Colon (tissue), 2 donors: ENCODE measurements around the gene BMP10.
"Not testable (repeated sequence)": the region's sequence is repeated elsewhere in the genome, so short reads cannot be mapped to it uniquely, and the experiment has no call there.

Source experiments
- FAIRE-seq: peaks from 2 replicates; lab custom pipeline; 2012; peaks lifted over from hg19 to GRCh38; lab: Jason Lieb, UNC
- donor health status: control.
- donor health status: control.

BMP10 gene

DNA sequence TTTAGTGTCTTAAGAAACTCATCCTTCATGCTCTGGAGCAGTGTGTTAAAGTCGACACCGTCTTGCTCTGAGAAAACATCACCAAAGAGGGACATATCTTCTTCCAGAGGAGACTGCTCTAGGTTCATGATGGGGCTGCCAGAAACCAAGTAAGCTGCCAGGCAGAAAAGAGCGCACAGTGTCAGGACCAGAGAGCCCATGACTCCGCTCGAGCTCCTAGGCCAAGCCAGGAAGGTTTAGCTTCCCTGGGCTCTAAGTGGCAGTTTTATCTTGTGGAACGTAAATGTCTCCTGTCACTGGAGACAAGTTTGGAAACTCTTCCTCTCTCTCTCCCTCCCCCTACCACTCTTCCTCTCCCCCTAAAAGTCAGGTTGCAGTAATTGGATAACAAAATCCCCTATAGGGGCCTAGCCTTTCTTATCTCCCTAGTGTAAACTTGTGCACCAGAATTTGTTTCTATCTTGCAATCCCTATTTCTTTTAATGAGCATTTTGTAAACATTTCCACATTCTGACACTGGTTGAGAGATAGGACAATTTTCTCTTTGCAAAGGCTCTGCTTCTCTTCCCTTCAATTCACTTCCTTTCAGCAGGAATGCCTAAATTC lies at the start of gene BMP10:
TSS of gene BMP10 (minus strand) at position 239 of the 606 bp plus-strand sequence. CDS start at position 200, 39 bp downstream.
- no peak for FAIRE-seq

DNA sequence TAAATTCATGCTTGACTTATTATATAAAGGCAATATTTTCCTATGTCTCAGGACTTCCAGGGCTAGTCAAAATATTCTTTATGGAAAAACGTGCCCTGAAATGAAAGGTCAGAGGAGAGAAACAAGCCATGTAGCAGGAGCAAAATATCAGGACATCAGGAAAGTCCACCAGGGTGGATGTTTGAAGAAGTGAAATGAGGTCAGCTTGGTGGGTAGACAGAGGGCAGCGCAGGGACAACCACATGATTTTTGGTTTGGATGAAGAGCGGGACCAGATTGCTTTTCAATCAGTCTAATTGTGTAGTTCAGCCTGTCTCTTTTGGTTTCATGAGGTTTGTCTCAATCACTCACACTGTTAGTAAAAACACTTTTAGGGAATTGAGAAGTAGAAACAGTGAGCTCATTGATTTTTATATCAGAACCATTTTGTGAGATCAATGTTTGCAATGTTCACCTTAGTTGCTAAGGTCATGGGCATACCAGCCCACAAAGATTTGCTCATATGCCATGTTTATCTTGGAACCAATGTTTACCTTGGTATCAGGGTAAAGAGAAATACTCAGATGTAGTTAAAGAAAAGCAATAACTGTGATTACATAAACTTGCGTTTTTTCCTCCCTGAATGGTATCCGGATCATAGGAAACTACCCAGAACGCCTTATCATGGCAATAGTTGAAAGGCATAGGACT lies 49.4 kb upstream of the BMP10 start:
- no peak for FAIRE-seq

DNA sequence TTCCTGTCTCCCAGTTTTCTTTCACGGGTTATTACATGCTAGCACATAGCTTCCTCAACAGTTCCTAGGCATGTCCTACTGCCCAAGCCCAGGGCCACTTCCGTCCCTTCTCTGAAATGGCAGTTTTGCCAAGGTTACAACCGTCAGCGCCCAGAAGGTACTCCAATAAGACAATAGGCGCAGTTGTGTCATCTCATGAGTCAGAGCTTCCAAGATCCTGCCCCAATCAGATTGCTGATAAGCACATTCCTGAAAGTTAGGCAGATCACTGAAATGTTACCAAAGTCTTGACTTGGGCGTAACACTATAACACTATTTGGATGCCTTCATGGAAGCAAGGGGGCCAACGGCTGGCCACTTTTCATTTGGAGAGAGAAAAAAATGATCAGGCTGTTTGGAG lies 47.3 kb upstream of the BMP10 start:
- FAIRE-seq: no peak

DNA sequence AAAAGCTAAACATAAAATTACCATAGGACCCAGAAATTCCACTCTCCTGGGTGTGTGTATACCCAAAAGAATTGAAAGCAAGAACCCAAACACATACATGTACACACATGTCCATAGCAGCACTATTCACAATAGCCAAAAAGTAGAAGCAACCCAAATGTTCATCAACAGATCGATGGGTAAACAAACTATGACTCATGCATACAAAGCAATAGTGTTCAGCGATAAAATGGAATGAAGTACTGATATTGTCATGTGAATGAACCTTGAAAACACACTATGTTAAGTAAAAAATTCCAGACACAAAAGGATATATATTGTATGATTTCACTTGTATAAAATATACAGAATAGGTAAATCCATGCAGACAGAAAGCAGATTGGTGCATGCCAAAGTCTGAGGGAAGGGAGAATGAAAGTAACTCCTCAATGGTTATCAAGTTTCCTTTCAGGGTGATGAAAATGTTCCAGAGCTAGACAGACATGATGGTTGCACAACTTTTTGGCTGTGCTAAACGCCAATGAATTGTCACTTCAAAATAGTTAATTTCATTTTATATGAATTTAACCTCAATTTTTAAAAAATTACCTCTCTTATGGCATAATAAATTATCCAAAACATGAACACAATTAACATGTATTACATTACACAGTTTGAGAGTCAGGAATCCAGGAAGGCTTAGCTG lies 46.0 kb upstream of the BMP10 start:
- no peak for FAIRE-seq

DNA sequence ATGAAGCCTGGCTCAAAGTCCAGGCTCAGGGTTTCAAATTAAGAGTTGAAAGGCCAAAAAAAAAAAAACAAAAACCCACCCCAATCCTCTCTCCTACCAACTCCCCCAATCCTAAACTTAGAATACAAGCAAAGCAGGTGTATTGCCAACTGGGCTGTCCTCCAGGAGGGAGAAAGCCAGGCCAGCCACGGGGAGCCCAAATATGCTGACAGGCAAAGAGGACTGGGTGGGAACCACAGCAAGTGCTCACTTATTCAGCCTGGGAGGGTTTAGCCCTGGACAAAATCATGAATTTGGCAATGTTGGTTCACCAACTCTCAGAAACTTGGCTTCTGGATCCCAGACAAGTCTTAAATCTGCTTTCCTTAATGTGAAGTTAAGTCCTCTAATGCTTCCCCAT lies 45.0 kb upstream of the BMP10 start:
- no peak for FAIRE-seq

DNA sequence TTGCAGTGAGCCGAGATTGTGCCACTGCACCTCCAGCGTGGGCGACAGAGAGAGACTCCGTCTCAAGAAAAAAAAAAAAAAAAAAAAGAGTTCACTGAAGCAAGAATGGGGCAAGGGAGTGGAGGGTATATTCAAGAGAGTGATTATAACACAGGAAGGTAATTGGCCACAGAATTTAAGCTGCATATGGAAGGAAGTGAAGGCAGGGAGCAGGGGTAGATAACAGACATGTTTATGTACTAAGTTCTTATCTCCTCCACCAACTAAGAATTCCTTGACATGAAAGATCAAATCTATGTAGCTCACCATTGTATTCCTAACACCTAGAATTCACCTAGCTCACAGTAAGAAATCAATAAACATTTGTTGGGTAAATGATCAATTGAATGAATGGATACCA lies 44.2 kb upstream of the BMP10 start:
- FAIRE-seq: no peak

DNA sequence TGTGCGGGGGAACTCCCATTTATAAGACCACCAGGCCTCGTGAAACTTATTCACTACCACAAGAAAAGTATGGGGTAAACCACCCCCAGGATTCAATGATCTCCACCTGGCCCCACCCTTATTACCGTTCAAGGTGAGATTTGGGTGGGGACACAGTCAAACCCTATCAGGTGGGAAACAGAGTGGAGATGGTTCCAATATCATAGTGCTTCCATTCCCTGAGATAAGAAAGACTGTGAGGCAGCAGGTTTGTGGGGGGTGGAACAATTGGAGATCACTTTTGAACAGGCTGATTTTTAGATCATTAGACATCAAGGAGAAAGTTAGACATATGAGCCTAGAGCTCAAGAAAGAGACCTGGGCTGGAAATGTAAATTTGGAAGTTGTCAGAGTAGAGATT lies 42.2 kb upstream of the BMP10 start:
- FAIRE-seq: no peak

GRCh38 chr2:68912732-68913131 lies 41.5 kb upstream of the BMP10 start:
- no peak for FAIRE-seq

DNA sequence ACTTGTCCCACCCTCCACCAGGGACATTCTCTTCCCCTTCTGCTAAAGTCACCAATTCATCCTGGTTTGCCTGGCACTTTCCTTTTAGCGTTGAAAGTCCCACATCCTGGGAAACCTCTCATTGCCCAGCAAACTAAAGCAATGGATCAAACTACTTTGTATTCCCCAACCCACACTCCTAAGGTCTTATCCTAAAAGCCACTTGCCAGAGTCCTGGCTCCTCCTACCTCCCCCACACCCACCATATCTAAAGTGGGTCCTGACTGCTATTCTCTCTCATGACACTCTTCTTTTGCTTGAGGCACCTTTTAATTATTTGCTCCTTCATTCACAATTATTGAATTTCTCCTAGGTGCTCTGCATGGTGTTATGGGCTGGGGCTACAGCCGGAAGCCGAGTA lies 40.9 kb upstream of the BMP10 start:
- no peak for FAIRE-seq

DNA sequence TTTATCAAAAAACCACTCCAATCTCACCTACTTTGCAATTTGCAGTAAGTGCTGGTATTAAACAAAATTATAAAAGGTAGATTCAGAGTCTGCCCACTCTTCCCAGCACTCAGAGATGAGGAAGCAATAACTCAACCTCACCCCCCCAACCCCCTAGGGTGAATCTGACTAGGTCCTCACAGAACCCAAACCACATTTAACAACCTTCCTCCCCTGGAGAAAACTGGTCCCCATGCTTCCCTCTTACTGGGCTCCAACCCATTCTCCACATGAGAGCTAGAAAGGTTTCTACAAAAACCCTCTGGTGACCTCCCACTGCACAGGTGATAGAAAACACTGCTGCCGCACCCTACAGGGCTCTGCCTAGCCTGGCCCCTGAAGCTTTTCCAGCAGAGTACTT lies 40.5 kb upstream of the BMP10 start:
- no peak for FAIRE-seq

DNA sequence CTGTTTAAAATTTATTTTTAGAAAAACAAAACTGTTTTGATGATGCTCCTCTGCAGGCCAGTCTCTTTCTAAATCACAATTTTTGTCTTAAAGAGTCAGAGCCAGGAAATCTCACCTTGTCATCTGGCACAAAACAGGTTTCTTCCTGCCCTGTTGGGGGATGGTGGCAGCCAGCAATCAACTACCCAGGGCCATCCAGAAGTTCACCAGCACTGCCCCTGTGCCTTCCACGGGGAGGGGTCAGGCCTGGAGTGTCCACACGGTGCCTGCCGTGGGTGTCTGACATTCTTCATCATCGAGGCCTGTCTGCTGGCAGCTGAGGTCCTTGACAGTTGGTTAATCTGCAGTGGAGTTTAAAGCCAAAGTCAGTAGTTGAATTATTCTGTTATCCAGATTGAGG lies 40.0 kb upstream of the BMP10 start:
- no peak for FAIRE-seq

DNA sequence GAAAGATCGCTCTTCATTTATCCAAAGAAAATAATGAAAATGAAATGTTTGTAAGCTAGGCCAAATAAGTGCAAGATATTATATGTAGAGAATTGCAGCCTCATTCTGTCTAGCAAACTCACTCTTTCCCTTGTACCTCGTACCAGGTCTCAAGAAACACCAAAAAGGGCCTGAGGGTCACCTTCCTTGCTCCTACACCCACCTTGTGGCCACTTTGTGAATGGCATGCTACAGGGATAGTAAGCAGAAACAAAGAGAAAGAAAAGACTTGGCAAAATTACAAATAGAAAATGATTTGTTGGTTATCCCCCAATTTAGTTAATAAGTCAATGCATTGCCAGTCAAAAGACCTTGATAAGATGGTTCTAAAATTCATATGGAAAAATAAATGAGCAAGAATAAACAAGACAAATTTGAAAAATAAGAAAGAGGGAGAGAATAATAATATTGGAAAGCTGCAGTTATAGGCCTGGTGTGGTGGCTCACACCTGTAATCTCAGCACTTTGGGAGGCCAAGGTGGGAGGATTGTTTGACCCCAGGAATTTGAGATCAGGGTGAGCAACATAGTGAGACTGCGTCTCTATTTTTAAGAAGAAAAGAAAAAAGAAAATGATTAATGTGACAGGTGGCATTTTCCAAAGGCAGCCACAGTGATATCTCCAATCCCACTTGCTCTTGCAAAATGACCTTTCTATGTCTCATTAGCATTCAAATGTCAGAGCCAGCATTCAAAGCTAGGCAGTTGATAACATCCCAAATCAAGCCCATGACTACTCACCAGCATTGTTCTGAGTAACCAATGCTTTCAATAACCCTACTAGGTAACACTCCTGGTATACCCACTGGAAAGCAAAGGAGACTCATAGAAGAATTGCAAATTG lies 38.8 kb upstream of the BMP10 start:
- no peak for FAIRE-seq

DNA sequence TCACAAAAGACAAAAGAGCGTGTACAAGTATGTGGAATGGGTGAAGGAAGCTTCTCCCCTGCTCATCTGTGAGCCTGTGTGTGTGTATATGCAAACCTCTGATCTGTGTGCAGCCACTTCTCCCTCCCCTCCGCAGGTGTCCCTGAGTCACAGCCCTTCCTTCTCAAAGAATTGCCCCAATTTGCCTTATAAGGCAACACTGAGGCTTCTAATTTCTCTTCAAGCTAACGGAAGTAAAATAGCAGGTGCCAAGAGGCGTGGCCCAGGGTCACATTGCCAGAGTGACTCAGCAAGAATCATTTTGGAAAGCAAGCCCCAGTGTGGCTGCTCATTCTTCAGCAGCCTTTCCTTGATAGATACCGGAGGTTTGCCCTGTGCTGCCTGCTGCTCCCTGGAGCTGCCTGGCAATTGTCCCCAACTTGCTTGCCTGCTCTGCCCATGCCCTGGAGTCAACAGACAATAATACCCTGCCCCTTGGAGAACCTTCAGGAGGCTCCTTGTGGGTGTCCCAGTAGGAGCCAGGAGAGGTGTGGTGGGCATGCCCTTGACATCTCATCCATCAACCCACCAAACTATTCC lies 37.3 kb upstream of the BMP10 start:
- no peak for FAIRE-seq

DNA sequence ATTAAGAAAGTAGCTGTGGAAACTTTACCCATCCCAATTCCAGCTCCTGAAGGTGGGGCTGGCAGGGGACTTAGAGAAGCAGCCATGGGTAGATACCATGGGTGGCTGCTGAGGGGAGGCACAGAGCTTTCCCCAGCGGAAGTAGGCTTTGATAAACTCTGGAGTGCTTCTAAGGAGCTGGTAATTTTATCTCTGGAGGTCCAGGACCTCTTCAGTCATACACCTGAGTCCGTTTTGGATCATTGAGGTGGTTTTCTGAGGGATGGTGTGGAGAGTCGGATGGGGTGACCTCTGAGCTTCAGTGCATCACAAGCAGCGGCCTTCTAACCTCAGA lies 36.7 kb upstream of the BMP10 start:
- FAIRE-seq: no peak

GRCh38 chr2:68907232-68907919 lies 36.2 kb upstream of the BMP10 start:
- FAIRE-seq: no peak

DNA sequence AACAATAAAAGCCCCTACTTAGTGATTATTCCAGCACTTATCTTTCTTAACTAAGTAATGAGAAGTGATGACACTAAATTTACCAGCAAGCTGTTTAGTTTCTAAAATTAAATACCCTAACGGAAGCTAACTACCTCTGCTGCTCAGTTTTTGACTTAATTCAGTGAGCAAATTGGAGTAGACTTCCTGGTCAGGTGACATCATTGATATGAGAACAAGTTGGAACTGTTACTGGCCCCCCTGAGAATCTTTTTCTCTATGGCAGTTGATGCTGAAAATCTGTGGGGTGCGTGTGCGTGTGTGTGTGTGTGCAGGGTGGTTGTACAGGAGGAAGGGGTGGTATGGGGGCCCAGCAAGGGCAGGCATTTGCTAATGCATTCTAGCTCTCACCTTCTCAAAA lies 35.5 kb upstream of the BMP10 start:
- FAIRE-seq: no peak

DNA sequence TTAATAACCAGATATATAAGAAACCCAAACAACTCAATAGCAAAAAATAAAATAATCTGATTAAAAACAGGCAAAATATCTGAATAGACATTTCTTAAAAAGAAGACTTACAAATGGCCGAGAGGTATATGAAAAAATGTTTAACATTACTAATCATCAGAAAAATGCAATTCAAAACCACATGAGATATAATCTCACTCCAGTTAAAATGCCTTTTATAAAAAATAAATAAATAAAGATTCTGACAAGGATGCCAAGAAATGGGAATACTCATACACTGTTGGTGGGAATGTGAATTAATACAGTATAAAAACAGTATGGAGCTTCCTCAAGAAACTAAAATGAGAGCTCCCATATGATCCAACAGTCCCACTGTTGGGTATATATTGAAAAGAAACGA lies 33.9 kb upstream of the BMP10 start:
- no peak for FAIRE-seq

GRCh38 chr2:68901561-68901960 lies 30.4 kb upstream of the BMP10 start:
- no peak for FAIRE-seq

DNA sequence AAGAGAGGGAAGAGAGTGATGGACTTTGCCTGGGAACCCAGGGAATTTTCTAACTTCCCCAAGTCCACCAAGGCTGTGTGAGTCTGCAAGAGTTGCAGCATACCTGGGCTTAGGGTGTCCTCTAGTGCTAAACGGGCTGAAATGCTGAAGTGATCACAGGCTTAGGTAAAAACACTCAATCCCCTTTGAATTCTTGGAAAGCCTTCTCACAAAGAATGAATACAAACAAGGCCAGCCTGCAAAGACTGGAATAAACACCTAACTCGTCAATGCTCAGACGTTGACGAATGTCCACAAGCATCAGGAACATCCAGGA lies 30.0 kb upstream of the BMP10 start:
- FAIRE-seq: no peak

GRCh38 chr2:68900496-68901198 lies 29.4 kb upstream of the BMP10 start:
- no peak for FAIRE-seq

- not testable (repeated sequence) for FAIRE-seq
Observed at GRCh38 chr2:68895981-68896380, 24.8 kb upstream of the BMP10 start.
